ENCODE data around the gene PLEKHH1.

DNA sequence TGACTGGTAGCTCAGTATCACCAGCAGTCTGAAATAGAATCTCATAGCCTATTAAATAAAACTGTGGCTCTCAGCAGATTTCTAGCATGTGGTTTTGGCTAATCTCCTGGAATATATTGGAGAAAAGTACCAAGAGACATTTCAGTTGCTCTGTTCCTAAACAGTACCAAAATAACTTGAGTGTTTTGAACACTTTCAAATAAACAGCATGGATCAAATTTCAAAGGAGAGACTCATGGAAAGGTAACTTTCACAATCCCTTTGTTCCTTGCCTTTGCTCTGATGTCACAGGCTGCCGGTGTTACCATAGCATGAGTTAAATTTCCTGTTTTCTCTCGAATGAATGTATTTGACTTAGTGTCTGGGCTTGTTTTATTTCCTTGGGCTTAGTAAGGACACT lies 90.0 kb downstream of the PLEKHH1 start:
- TF ChIP-seq CTCF (IDR thresholded peaks at IDR 0.05; ENCODE audit: low read depth, low read length) (no peak), EZH2phosphoT487 (IDR thresholded peaks at IDR 0.05; ENCODE audit: low read depth) (no peak)
